ENCODE results near the gene PRRX2. TPM values are rescaled to one million over a fixed set of nuclear protein-coding genes. Genes with fewer than 3 reads are reported as not detected.

The PRRX2 gene
- total and polyA plus RNA-seq, 2 donors (not counting 1 experiment from before 2014, with no cell fraction given): not detected

DNA sequence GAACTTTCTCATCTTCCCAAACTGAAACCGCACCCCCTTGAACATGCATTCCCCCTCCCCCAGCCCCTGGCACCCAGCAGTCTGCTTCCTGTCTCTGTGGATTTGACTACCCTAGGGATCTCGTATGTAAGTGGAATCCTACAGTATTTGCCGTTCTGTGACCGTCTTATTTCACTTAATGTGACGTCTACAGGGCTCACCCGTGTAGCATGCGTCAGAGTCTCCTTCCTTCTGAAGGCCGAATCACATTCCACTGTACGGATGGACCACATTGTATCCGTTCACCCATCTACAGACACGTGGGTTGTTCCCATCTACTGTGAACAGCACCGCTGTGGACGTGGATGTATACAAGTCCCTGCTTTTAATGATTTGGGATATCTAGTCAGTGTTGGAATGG, 4.5 kb downstream of the PRRX2 start:
- no peaks in the 10 kb centered on the region for H3K9me3 Mint-ChIP-seq (ENCODE audit: insufficient read depth)
- Histone ChIP-seq H3K27me3 (replicated peaks in 1 of 4; ENCODE audit: control extremely low read depth in 1 of 4, control insufficient read depth in 3 of 4, insufficient read depth in 4 of 4, low read length in 3 of 4) (peaks cover 0 to 20% (median 3%) of the 10 kb centered on the region in 4 experiments), H3K9ac (ENCODE audit: low read length) (no peak overlapping the region), H2AFZ (ENCODE audit: insufficient read depth, low read depth, low read length, poor library complexity, severe bottlenecking) (no peak overlapping the region), H3K79me2 (ENCODE audit: control insufficient read depth, insufficient read depth, low read length) (no peaks in the 10 kb centered on the region), H3K4me1 (ENCODE audit: control insufficient read depth in 2 of 2, insufficient read depth in 2 of 2, low read length in 2 of 2) (peaks cover 6% of the 10 kb centered on the region in 2 donors), H3K36me3 (replicated peaks in 1 of 2; ENCODE audit: control extremely low read depth in 1 of 2, control insufficient read depth in 1 of 2, extremely low read depth in 1 of 2, insufficient read depth in 2 of 2, low read length in 1 of 2) (no peaks in the 10 kb centered on the region), H3K9me3 (ENCODE audit: control extremely low read depth in 1 of 3, control insufficient read depth in 2 of 3, insufficient read depth in 1 of 3, low read length in 2 of 3) (no peaks in the 10 kb centered on the region), H4K20me1 (ENCODE audit: control insufficient read depth, insufficient read depth, low read length, poor library complexity, severe bottlenecking) (no peaks in the 10 kb centered on the region), H3K4me3 (ENCODE audit: control extremely low read depth in 1 of 5, extremely low read depth in 1 of 5, insufficient read depth in 1 of 5, low read depth in 2 of 5, low read length in 4 of 5) (no peak overlapping the region), H3K4me2 (replicated peaks; ENCODE audit: low read depth, low read length, poor library complexity, severe bottlenecking) (no peak overlapping the region), H3K27ac (ENCODE audit: low read length in 2 of 2) (no peak overlapping the region)
- CTCF ChIA-PET: no interaction called here
- TF ChIP-seq, protein P1, sequence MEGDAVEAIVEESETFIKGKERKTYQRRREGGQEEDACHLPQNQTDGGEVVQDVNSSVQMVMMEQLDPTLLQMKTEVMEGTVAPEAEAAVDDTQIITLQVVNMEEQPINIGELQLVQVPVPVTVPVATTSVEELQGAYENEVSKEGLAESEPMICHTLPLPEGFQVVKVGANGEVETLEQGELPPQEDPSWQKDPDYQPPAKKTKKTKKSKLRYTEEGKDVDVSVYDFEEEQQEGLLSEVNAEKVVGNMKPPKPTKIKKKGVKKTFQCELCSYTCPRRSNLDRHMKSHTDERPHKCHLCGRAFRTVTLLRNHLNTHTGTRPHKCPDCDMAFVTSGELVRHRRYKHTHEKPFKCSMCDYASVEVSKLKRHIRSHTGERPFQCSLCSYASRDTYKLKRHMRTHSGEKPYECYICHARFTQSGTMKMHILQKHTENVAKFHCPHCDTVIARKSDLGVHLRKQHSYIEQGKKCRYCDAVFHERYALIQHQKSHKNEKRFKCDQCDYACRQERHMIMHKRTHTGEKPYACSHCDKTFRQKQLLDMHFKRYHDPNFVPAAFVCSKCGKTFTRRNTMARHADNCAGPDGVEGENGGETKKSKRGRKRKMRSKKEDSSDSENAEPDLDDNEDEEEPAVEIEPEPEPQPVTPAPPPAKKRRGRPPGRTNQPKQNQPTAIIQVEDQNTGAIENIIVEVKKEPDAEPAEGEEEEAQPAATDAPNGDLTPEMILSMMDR (IDR thresholded peaks at IDR 0.05): no peak
- POLR2A ChIA-PET: no interaction called here
- no peak overlapping the region for H3K4me3 Mint-ChIP-seq
- 91% methylated on average over 11 of the region's 13 CpGs for WGBS (ENCODE audit: insufficient coverage)
- H3K27me3 Mint-ChIP-seq: peaks cover 11% of the 10 kb centered on the region
- no peak for ATAC-seq (ENCODE audit: low read depth)
- peaks cover 4% of the 10 kb centered on the region for H3K4me1 Mint-ChIP-seq
- intact Hi-C loops (cut with micrococcal nuclease): no loop called here
- H3K27ac Mint-ChIP-seq: no peak overlapping the region
- DNase-seq: no peak

DNA sequence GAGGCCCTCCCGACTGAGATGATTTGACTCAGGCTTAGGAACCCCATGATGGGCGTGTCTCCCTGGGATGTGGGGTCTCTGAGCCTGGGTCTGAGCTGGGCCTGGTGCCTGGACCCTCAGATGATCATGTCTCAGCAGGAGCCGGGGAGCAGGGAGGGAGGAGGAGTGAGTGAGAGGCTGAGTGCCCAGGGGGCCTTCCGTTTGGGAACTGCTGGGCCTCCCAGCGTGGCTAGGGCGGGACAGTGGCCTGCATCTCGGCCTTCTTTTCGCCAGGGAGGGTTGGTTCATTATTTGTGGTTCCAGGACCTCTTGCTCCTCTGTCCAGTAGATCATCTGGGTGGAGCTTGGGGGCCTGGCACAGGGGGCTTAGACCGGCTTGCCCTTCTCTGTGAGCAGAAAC, 5.6 kb downstream of the PRRX2 start:
- peaks cover 10% of the 10 kb centered on the region for H3K27me3 Mint-ChIP-seq
- ATAC-seq (ENCODE audit: low read depth): no peak
- intact Hi-C loops (cut with micrococcal nuclease): no loop called here
- H3K9ac ChIP-seq (ENCODE audit: low read length): no peak overlapping the region
- H3K27ac ChIP-seq (ENCODE audit: low read length in 2 of 2): no peak overlapping the region
- no peak overlapping the region for H3K4me3 ChIP-seq (ENCODE audit: control extremely low read depth in 1 of 5, extremely low read depth in 1 of 5, insufficient read depth in 1 of 5, low read depth in 2 of 5, low read length in 4 of 5)
- DNase-seq: no peak
- no peak overlapping the region for H3K27ac Mint-ChIP-seq
- WGBS (ENCODE audit: insufficient coverage): 91% methylated on average over 8 of the region's 9 CpGs
- CTCF ChIA-PET: no interaction called here
- no peaks in the 10 kb centered on the region for H3K79me2 ChIP-seq (ENCODE audit: control insufficient read depth, insufficient read depth, low read length)
- H3K9me3 Mint-ChIP-seq (ENCODE audit: insufficient read depth): no peaks in the 10 kb centered on the region
- no peak overlapping the region for H2AFZ ChIP-seq (ENCODE audit: insufficient read depth, low read depth, low read length, poor library complexity, severe bottlenecking)
- no peaks in the 10 kb centered on the region for H3K36me3 ChIP-seq (replicated peaks in 1 of 2; ENCODE audit: control extremely low read depth in 1 of 2, control insufficient read depth in 1 of 2, extremely low read depth in 1 of 2, insufficient read depth in 2 of 2, low read length in 1 of 2)
- H3K4me3 Mint-ChIP-seq: no peak overlapping the region
- TF ChIP-seq, protein P1 (IDR thresholded peaks at IDR 0.05): no peak
- no peak for TF ChIP-seq EZH2 (IDR thresholded peaks at IDR 0.05; ENCODE audit: borderline replicate concordance, insufficient read depth, low read depth, low read length, poor library complexity, severe bottlenecking)
- H3K4me2 ChIP-seq (replicated peaks; ENCODE audit: low read depth, low read length, poor library complexity, severe bottlenecking): no peak overlapping the region
- no peaks in the 10 kb centered on the region for H3K4me1 Mint-ChIP-seq
- H3K9me3 ChIP-seq (ENCODE audit: control extremely low read depth in 1 of 3, control insufficient read depth in 2 of 3, insufficient read depth in 1 of 3, low read length in 2 of 3): no peaks in the 10 kb centered on the region
- POLR2A ChIA-PET: no interaction called here
- H3K4me1 ChIP-seq (ENCODE audit: control insufficient read depth in 2 of 2, insufficient read depth in 2 of 2, low read length in 2 of 2): peaks cover 0 to 3% of the 10 kb centered on the region in 2 donors
- peaks cover 0 to 20% (median 4%) of the 10 kb centered on the region in 4 experiments for H3K27me3 ChIP-seq (replicated peaks in 1 of 4; ENCODE audit: control extremely low read depth in 1 of 4, control insufficient read depth in 3 of 4, insufficient read depth in 4 of 4, low read length in 3 of 4)
- H4K20me1 ChIP-seq (ENCODE audit: control insufficient read depth, insufficient read depth, low read length, poor library complexity, severe bottlenecking): no peaks in the 10 kb centered on the region
